Kidney glomerular epithelial cell (primary cell): ENCODE results near the gene KRTAP12-1.

Experiments
- DNase-seq: peaks from one replicate; lab custom pipeline; 2025; lab: John Stamatoyannopoulos, UW

Gene KRTAP12-1

DNA sequence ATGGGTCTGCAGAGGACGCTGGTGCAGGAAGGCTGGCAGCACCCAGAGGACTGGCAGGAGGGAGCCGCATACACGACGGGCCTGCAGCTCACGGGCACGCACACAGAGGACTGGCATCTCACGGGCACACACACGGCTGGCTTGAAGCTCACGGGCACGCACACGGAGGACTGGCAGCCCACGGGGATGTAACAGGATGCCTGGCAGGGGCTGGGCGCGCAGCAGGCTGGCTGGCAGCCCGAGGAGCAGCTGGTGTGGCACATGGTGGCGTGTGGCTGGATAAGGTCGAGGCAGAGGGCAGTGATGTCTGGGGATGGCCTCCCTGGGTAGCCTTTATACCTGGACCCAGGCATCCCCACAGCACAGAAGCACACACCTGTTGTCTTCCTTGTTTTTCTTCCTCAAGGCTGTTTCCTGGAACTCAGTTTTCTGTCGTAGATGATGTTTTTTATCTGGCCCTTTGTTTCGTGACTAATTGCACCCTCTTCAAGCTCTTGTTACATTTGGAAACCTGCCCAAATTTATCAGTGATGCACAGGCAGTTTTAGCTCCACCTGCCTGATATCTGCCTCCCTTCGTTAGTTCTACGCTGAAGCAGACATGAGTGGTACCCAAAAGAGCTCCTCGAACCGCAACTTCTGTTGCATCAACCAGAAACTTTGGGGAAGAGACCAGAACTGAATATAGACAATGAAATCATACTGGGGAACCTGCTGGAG, at the start of gene KRTAP12-1:
Gene KRTAP12-1, minus strand, starts transcription at position 303 of the 719 bp plus-strand sequence. Its CDS starts 40 bp downstream, at position 263.
- no peak for DNase-seq

GRCh38 chr21:44730951-44731579, 49.1 kb upstream of the KRTAP12-1 start:
- DNase-seq = no peak

DNA sequence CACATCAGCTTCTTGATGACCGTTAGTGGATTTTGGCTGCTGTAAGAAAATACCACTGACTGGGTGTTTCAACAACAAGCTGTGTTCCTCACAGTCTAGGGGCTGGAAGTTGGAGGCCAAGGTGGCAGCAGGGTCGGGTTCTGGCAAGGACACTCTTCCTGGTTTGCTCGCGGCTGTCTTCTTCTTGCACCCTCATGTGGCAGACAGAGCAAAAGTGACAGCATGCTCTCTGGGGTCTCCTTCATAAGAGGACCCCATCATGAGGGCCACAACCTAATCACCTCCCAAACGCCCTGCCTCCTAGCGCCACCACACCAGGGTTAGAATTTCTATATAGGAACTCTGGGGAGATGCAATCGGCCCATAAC, 48.0 kb upstream of the KRTAP12-1 start:
- no peak for DNase-seq

GRCh38 chr21:44729336-44730027, 47.5 kb upstream of the KRTAP12-1 start:
- no peak for DNase-seq

DNA sequence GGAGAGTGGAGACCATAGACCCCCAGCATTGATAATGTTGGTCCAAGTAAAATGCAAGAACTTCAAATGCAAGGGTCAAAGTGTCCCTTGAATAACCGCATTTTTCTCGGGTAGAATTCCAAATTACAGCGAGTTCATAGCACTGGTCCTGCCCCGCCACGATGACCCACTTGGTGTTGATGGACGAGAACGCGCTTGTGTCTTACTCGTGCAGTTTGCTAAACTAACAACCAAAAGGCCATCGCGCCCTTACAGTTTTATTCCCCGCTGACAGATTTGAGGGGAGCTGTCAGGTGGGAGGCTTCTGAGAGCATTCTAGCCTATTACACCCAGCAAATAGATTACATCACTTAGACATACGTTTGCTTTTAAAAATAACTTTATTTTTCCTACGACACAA, 46.8 kb upstream of the KRTAP12-1 start:
- no peak for DNase-seq

DNA sequence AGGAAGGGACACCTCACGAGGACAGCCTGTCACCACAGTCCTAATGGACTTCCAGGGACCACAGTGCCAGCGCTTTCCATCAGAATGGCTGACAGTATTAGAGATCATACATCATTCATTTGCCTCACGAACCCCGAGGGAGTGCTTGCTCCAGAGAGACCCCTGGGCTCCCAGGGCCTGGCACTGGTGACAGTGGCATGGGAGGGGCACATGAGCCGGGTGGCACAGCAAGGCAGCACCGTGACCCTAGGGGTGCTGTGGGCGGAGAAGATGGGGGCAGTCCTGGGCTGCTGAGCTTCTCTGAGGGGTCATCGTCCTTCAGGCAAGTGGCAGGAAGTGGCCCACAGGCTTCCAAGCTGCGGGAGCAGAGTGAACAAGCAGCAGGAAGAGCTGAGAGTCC, 45.8 kb upstream of the KRTAP12-1 start:
- DNase-seq = no peak

GRCh38 chr21:44727321-44727720, 45.4 kb upstream of the KRTAP12-1 start:
- no peak for DNase-seq

DNA sequence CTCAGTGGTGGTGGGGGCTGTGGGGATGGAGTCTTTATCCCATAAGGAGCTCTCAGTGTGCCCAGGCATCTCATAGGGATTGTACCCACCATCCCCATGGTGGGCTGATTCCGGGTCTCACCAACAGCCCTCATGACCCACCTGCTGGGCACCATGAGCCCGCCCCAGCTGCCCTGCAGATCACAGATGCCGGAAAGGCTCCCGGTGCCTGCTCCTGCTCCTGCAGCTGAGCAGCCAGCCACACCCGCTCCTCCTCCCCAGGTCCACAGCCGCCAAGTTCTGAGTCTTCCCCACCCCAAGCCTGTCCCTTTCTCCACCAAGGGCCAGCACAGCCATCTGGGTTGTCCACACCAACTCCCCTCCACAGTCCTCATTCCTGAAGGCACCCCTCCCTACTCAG, 44.9 kb upstream of the KRTAP12-1 start:
- no peak for DNase-seq

DNA sequence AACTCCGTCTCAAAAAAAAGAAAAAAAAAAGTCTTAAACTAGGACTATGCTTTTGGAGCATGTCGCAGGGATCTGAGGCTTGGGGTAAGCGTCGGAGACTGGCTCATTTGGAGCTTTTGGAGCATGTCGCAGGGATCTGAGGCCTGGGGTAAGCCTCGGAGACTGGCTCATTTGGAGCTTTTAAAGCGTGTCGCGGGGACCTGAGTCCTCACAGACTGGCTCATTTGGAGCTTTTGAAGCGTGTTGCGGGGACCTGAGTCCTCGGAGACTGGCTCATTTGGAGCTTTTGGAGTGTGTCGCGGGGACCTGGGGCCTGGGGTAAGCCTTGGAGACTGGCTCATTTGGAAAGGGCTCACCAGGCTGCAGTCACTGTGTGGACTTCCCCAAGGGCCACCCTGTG, 43.0 kb upstream of the KRTAP12-1 start:
- no peak for DNase-seq

DNA sequence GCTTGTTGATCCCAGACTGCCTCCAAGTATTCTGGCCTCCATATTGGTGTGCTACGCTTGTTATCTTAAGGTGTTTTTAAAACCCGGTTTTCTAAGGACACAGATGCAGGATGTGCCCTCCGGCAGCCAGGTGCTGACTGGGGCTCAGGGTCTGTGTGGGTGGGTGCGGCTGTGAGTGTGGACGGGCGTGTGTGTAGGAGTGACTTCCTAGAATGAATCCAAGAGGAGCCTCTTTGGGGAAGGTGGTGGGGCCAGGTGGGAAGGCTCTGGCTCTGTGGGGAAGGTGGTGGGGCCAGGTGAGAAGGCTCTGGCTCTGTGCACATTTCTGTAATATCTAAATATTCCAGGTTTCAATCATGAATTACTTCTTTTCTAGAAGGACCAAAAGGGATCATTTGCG, 42.2 kb upstream of the KRTAP12-1 start:
- DNase-seq = no peak

GRCh38 chr21:44723177-44724131, 41.5 kb upstream of the KRTAP12-1 start:
- no peak for DNase-seq

DNA sequence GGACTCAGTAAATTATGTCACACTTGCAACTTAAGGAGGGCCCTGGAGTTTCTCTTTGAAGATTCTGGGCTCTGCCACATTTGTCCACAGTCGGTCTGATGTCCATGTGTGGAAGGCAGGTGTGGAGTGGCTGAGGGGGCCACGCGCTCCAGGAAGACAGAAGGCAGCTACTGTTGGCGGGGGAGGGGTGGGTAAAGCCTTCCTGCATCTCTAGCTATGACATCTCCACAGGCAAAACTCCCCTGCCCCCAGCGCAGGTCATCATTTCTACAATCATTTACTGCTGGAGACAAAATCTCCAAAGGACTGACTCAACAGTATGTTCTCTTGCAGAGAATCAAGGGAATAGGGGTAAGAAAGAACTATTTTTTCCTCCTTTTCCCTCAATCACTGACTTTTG, 40.8 kb upstream of the KRTAP12-1 start:
- no peak for DNase-seq

DNA sequence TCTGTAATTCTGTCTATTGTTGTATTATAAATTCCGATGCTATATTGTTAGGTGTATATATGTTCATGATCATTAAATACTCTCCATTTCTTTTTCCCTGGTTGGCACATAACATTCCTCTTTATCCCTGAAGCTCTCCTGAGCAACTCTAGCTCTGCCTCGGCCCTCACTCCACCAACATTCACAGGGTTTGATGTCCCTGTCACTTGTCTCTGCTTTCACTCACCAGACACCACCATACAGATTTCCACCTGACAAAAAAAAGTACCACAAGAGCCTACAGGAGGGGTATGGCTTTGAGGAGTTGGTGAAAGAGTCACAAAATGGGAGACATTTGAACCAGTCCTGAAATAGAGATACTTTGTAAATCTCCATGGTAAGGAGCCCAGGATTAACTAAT, 38.2 kb upstream of the KRTAP12-1 start:
- DNase-seq = no peak

DNA sequence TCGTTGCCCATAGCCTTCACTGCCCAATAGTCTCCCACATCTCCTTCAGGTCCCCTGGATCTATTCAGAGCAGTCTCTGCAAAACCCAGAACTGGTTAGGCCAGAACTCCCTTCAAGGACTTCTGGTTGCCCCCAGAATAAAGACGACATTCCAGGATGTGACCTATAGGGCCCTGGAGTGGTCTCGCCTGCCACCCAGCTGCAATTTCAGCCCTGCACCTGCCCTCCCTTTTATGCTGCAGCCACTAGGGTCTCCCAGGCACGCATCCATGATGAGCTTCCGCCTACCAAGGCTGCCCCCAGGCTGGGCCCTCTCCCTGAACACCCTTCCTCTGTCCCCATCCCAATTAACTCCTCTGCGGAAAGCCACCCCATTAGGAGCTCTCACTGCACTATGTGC, 36.6 kb upstream of the KRTAP12-1 start:
- no peak for DNase-seq

DNA sequence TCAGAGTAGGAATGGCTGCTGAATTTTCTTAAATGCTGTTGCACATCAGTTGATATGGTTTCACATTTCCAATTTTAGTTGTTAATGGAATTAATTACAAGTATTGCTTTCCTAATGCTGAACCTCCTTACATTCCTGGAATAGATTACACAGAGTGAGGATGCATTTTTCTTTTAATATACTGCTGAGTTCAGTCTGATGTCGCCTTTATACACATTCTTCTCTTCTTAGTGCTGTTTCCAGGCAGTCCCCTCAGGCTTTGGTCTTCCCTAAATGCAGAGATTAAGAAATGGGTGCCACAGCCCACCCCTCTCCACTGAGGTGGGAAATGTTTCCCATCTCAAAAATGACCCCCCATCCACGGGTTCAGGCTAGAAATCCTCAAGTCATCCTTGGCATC, 36.1 kb upstream of the KRTAP12-1 start:
- DNase-seq = no peak

- no peak for DNase-seq
Observed at GRCh38 chr21:44716984-44717383, 35.0 kb upstream of the KRTAP12-1 start.

DNA sequence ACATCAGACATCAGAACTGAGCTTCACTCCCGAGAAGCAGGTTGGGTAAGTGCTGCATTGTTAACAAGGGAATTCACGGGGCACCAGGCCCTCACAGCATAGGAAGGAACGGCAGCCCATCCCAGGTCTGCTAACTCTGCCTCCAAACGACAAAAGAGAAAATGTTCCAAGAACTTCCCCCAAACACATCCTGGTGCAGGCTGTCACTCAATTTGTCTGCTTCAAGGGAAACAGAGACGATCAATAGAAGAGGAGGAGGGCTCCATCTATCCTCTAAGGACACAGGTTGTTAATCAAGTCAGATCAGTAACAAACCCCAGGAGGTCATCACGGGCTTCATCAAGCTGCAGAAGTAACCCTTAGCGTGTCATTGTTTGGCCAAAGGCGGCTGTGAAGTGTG, 32.9 kb upstream of the KRTAP12-1 start:
- no peak for DNase-seq

GRCh38 chr21:44713846-44714245, 31.9 kb upstream of the KRTAP12-1 start:
- no peak for DNase-seq

GRCh38 chr21:44713130-44713529, 31.2 kb upstream of the KRTAP12-1 start:
- DNase-seq = no peak

DNA sequence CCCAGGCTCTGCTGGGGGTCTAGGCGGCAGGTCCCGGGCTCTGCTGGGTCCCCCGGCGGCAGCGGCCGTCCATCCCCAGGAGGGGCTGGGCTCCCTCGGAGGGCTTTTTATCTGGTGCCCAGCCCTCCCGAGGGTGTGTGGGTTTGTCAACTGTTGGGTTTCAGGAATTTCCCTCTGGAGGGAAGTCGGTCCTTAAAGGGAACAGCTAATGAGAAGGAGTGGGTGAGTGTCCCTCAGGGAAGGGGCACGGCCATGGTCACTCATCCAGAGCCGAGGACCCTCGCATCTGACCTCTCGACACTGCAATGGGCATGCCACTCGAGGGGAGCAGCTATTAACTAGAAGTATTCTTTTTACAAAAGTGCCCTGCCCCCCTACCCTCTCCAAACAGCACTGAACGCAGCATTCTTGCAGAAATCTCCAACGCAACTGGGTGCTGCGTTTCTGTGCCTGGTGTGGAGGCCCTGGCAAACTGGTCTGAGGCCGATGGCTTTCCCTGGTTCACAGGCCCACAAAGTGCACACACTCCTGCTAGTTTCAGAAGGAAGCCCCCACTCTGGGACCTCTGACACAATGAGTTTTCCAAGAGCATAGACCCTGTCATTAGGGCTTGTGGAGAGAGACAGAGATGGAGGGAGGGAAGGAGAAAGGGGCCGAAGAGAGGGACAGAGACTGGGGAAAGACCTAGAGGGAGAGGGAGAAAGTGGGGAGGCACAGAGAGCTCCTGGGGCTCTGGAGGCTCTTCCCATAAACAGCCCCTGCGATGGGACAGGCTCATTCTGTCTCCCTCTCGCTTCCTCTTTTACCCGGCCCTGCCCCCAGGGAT, 30.5 kb upstream of the KRTAP12-1 start:
- no peak for DNase-seq
